Activated CD8-positive, alpha-beta memory T cell treated with anti-CD3 and anti-CD28 coated beads, Interleukin-2, amount 50 U/mL, for 48 hours (primary cell): ENCODE results near the gene MYO16.

Experiments used
- DNase-seq: peaks from one replicate; pipeline ENCODE4 v3.0.0-alpha.2; 2020

The MYO16 gene

GRCh38 chr13:109160887-109161669 lies 531.7 kb downstream of the MYO16 start:
- DNase-seq: no peak

- DNase-seq: no peak
Measured at GRCh38 chr13:109162248-109163036, 533.0 kb downstream of the MYO16 start.

- DNase-seq: no peak
Measured at GRCh38 chr13:109163037-109163379, 533.6 kb downstream of the MYO16 start.

- DNase-seq: no peak
Measured at GRCh38 chr13:109165417-109165904, 536.0 kb downstream of the MYO16 start.

GRCh38 chr13:109166804-109167203 lies 537.4 kb downstream of the MYO16 start:
- no peak for DNase-seq

DNA sequence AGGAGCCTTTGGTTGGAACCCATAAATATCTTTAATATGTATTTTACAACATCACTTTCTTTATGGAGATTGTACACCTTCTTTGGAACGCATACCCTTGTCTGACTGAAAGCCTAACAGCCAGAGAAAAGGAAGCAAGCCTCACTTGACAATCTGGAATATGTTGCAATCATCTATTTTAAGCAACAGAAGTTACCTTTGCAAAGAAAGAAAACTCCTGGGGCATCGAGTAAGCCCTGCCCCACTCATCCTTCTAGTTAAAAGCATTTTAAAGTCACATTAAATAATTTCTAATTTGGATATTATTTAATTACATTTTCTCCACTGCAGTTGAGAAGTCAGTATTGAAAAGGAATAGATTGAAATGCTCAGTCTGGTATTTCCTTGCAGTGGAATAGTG lies 542.7 kb downstream of the MYO16 start:
- DNase-seq: no peak

DNA sequence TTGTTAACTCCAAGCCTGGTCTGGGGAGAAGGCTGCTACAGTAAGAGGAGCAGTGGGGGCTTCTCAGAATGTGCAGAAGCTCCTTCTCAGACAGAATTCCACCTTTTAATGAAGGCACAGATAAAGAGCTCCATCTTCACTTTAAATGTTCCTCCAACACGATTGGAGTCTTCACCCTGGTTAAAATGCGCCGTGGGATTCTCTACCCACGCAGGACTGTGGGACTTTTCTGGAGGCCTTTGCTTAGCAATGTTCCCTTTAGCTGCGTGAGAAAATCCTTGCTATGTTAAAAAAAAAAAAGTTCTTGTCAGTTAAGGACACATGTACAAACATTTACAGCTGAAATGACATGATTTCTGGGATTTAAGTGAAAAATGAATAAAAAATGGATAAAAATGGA lies 546.3 kb downstream of the MYO16 start:
- no peak for DNase-seq

DNA sequence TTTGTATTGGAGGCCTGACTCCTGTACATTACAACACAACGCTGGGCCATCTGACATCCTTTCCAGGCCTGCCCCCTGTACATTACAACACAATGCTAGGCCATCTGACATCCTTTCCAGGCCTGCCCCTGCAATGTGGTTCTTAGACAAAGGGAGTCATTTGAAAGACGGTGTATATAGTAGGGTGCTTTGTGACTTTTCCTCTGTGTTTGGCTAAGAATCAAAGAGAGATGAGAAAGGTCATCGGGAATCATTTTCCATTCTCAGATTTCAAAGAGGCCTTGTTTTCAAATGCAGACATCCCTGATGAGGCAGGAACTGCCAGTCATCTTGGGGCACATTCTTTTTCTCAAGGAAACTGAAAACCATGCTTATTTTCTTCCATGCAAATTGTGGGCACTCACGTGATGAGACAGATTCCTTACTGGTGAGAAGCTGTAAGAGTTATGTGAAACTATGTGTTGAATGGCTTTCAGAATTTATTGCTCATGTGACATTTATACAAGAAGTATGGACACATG lies 551.6 kb downstream of the MYO16 start:
- no peak for DNase-seq

GRCh38 chr13:109182777-109183465 lies 553.5 kb downstream of the MYO16 start:
- no peak for DNase-seq

DNA sequence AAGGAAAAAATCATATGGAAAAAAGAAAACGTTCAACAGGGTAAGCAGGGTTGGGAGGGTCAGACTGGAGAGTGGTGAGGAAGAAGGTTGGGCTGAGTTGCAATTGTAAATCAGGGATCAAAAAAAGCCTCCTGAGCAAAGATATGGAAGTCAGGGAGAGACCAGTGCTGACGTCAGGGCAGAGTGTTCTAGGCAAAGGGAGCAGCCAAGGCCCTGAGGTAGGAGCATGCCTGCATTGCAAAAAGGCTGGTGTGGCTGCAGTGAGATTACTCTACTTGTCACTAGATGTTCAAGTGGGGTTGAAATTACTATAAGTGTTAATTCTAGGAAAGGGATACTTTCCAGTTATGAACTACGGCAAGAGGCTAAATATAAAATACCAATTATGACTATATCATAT lies 562.0 kb downstream of the MYO16 start:
- DNase-seq: no peak

- no peak for DNase-seq
Measured at GRCh38 chr13:109192306-109192705, 562.9 kb downstream of the MYO16 start.

- no peak for DNase-seq
Measured at GRCh38 chr13:109196948-109197347, 567.5 kb downstream of the MYO16 start.

DNA sequence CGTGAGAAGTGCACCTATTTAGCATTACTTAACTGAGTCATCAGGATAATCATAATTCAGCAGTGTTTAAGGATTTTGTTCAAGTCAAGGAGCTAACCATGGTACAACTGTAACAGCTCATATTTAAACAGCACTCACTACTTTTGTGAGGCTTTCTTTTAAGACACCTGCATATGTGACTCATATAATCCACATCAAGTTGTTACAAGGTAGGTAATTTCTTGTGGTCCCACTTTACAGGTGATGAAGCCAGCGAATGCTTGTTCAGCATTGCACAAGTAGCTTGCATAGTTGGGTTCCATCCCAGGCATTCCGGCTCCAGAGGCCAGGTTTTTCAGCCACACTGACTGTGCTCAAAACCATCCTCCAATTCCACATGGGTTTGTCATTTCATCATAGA lies 569.2 kb downstream of the MYO16 start:
- no peak for DNase-seq

- no peak for DNase-seq
Measured at GRCh38 chr13:109199280-109199679, 569.9 kb downstream of the MYO16 start.

DNA sequence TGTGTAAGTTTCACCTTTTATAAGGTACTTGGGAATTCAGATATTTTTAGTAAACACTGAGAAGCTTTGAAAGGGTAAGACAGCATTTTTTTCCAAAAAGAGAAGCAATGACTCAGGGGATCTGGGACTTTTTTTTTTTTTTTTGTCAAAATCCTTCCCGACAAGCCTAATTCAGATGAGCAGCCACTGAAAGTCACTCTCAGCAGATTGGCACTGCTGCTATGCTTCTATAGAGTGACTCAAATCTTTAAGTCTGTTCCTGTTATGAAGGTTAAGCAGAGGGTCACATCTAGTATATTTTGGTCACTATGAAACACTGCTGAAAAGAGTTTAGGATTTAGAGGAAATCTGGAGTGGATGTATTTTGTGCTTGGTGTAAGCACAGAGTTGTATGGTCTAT lies 571.1 kb downstream of the MYO16 start:
- DNase-seq: no peak

GRCh38 chr13:109203587-109203986 lies 574.2 kb downstream of the MYO16 start:
- DNase-seq: no peak

GRCh38 chr13:109204252-109204651 lies 574.8 kb downstream of the MYO16 start:
- DNase-seq: no peak

DNA sequence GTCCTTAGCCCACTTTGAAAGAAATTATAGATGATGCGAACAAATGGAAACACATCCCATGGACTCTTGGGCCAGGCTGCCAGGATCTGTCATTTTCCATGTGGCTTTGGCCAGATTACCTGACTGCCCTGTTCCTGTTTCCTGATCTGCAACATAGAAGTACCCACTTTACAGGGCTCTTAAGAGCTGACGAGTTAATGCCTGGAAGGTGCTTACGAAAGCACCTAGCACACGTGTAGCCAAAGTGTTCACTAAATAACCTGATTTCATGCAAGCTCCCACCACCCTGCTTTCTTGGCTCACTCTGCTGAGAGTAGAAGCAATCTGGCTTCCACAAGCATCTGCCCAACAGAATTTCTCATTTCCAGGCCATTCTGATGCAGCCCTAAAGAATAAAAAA lies 575.2 kb downstream of the MYO16 start:
- no peak for DNase-seq

DNA sequence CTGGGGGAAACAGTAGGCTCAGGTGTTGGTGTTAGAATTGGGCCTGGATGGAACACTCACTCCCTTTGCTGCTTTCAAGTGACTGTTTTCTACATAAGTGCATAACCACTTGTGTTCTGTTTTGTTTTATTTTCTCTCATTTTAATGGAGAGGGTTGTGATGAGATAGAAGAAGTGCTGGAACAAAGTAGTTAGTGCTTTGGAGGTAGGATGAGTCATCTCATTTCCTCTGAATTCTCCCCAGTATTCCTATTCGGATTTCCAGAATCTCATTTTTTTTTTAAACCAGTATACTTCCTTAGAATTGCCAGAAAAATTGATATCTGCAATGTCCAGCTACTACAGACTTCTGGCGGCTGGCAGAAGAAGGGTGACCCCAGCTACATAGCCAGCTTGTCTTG lies 575.9 kb downstream of the MYO16 start:
- DNase-seq: no peak

GRCh38 chr13:109206616-109207015 lies 577.2 kb downstream of the MYO16 start:
- no peak for DNase-seq

DNA sequence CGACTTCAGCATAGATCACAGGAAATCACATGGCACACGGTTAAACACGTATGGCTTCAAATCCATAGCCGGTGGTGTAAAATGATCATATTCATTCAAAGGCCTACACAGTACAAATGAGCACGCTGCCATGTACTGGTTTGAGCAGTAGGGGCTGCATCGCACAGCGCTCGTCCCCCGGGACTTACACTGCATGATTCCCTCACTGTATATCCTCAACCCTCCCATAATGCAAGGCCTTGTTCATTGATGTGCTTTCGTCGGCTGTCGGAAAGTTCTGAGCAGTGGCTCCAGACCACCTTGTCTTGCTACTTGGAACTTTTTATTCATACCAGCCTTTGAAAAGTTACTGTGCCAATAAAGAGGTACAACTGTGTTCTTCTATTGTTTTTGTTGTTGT lies 578.2 kb downstream of the MYO16 start:
- no peak for DNase-seq

DNA sequence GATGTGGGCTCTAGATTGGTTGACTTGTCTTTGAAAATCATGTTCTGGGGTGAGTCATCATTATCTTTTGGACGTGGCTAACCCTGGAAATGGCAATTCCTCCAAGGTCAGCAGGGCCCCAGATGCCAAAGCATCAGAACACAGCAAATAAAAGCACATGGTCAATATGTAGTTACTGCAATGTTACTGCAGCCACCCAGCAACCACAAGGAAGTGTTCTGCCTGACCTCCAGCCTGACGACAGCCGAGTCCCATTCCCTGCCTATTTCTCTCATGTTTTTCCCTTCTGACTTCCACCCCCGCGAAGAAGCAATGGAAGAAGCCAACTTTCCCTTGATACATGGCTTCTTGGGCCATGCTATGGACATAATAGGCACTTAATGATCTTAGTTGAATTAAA lies 579.1 kb downstream of the MYO16 start:
- no peak for DNase-seq

- DNase-seq: no peak
Measured at GRCh38 chr13:109209526-109209925, 580.1 kb downstream of the MYO16 start.

GRCh38 chr13:109211616-109212015 lies 582.2 kb downstream of the MYO16 start:
- DNase-seq: no peak
